ENCODE data around the gene LEKR1.
"Not testable (repeated sequence)": the region's sequence is repeated elsewhere in the genome, so short reads cannot be mapped to it uniquely, and the experiment has no call there.

LEKR1 gene

GRCh38 chr3:156867174-156867573 is 41.0 kb downstream of the LEKR1 start:
- no peaks in the 10 kb centered on the region for H3K36me3 ChIP-seq (replicated peaks; ENCODE audit: insufficient read depth, low read length)
- H3K79me2 ChIP-seq (ENCODE audit: low read length) = no peaks in the 10 kb centered on the region
- H3K9me3 ChIP-seq (replicated peaks; ENCODE audit: insufficient read depth, low read length) = no peaks in the 10 kb centered on the region
- H4K20me1 ChIP-seq (ENCODE audit: insufficient read depth, low read length) = no peaks in the 10 kb centered on the region
- no peak overlapping the region for H3K9ac ChIP-seq (ENCODE audit: low read length)
- H3F3A ChIP-seq (ENCODE audit: insufficient read depth, low read length) = no peaks in the 10 kb centered on the region
- no peaks in the 10 kb centered on the region for H3K9me2 ChIP-seq (replicated peaks; ENCODE audit: insufficient read depth, low read length)
- no peaks in the 10 kb centered on the region for H3K4me1 ChIP-seq (ENCODE audit: low read length)
- H3K27ac ChIP-seq (ENCODE audit: low read length) = no peak overlapping the region
- no peak overlapping the region for H3K4me3 ChIP-seq (ENCODE audit: low read length)
- H3K4me2 ChIP-seq (ENCODE audit: low read depth, low read length) = no peak overlapping the region
- DNase-seq = no peak
- H3K27me3 ChIP-seq (replicated peaks; ENCODE audit: insufficient read depth, low read length) = no peaks in the 10 kb centered on the region
- H2AFZ ChIP-seq (ENCODE audit: low read length) = no peak overlapping the region
- no peak for TF ChIP-seq CTCF (IDR thresholded peaks at IDR 0.05; ENCODE audit: low read length)
- TF ChIP-seq EZH2phosphoT487 (IDR thresholded peaks at IDR 0.05; ENCODE audit: low read length) = no peak
- TF ChIP-seq EZH2 (optimal IDR thresholded peaks at IDR 0.05; ENCODE audit: low read depth, low read length) = no peak

GRCh38 chr3:156867920-156868319 is 41.8 kb downstream of the LEKR1 start:
- H3K27ac ChIP-seq (ENCODE audit: low read length) = no peak overlapping the region
- no peaks in the 10 kb centered on the region for H3K4me1 ChIP-seq (ENCODE audit: low read length)
- H3K79me2 ChIP-seq (ENCODE audit: low read length) = no peaks in the 10 kb centered on the region
- TF ChIP-seq CTCF (IDR thresholded peaks at IDR 0.05; ENCODE audit: low read length) (no peak), EZH2 (optimal IDR thresholded peaks at IDR 0.05; ENCODE audit: low read depth, low read length) (no peak), EZH2phosphoT487 (IDR thresholded peaks at IDR 0.05; ENCODE audit: low read length) (no peak)
- H3K4me3 ChIP-seq (ENCODE audit: low read length) = no peak overlapping the region
- H3K9me2 ChIP-seq (replicated peaks; ENCODE audit: insufficient read depth, low read length) = no peaks in the 10 kb centered on the region
- H3K9me3 ChIP-seq (replicated peaks; ENCODE audit: insufficient read depth, low read length) = no peaks in the 10 kb centered on the region
- H2AFZ ChIP-seq (ENCODE audit: low read length) = no peak overlapping the region
- H3K9ac ChIP-seq (ENCODE audit: low read length) = no peak overlapping the region
- no peak for DNase-seq
- H3K36me3 ChIP-seq (replicated peaks; ENCODE audit: insufficient read depth, low read length) = no peaks in the 10 kb centered on the region
- no peaks in the 10 kb centered on the region for H3K27me3 ChIP-seq (replicated peaks; ENCODE audit: insufficient read depth, low read length)
- no peak overlapping the region for H3K4me2 ChIP-seq (ENCODE audit: low read depth, low read length)
- H4K20me1 ChIP-seq (ENCODE audit: insufficient read depth, low read length) = no peaks in the 10 kb centered on the region
- H3F3A ChIP-seq (ENCODE audit: insufficient read depth, low read length) = no peaks in the 10 kb centered on the region

GRCh38 chr3:156873906-156874305 is 47.8 kb downstream of the LEKR1 start:
- Histone ChIP-seq H3K36me3 (replicated peaks; ENCODE audit: insufficient read depth, low read length) (no peaks in the 10 kb centered on the region), H3K4me1 (ENCODE audit: low read length) (no peaks in the 10 kb centered on the region), H3K27me3 (replicated peaks; ENCODE audit: insufficient read depth, low read length) (no peaks in the 10 kb centered on the region), H3K4me3 (ENCODE audit: low read length) (no peak overlapping the region), H3K79me2 (ENCODE audit: low read length) (no peaks in the 10 kb centered on the region), H3K9me2 (replicated peaks; ENCODE audit: insufficient read depth, low read length) (no peaks in the 10 kb centered on the region), H3K4me2 (ENCODE audit: low read depth, low read length) (no peak overlapping the region), H2AFZ (ENCODE audit: low read length) (no peak overlapping the region), H3K9me3 (replicated peaks; ENCODE audit: insufficient read depth, low read length) (no peaks in the 10 kb centered on the region), H3F3A (ENCODE audit: insufficient read depth, low read length) (no peaks in the 10 kb centered on the region), H4K20me1 (ENCODE audit: insufficient read depth, low read length) (no peaks in the 10 kb centered on the region), H3K9ac (ENCODE audit: low read length) (no peak overlapping the region), H3K27ac (ENCODE audit: low read length) (no peak overlapping the region)
- no peak for TF ChIP-seq EZH2 (optimal IDR thresholded peaks at IDR 0.05; ENCODE audit: low read depth, low read length)
- TF ChIP-seq EZH2phosphoT487 (IDR thresholded peaks at IDR 0.05; ENCODE audit: low read length) = no peak
- TF ChIP-seq CTCF (IDR thresholded peaks at IDR 0.05; ENCODE audit: low read length) = no peak
- no peak for DNase-seq

GRCh38 chr3:156879491-156879890 is 53.3 kb downstream of the LEKR1 start:
- not testable (repeated sequence) for DNase-seq; H3K9me3 ChIP-seq (replicated peaks; ENCODE audit: insufficient read depth, low read length); H3K9ac ChIP-seq (ENCODE audit: low read length); H3K27me3 ChIP-seq (replicated peaks; ENCODE audit: insufficient read depth, low read length); H3F3A ChIP-seq (ENCODE audit: insufficient read depth, low read length); H3K27ac ChIP-seq (ENCODE audit: low read length); H2AFZ ChIP-seq (ENCODE audit: low read length); H3K36me3 ChIP-seq (replicated peaks; ENCODE audit: insufficient read depth, low read length); H4K20me1 ChIP-seq (ENCODE audit: insufficient read depth, low read length); H3K9me2 ChIP-seq (replicated peaks; ENCODE audit: insufficient read depth, low read length); H3K4me2 ChIP-seq (ENCODE audit: low read depth, low read length); H3K79me2 ChIP-seq (ENCODE audit: low read length); H3K4me3 ChIP-seq (ENCODE audit: low read length); H3K4me1 ChIP-seq (ENCODE audit: low read length)
